Neural crest cell (in vitro differentiated cells): Measurements from ENCODE around the gene DDAH1. TPM values are rescaled to one million over a fixed set of nuclear protein-coding genes. Genes with fewer than 3 reads are reported as not detected.

ENCODE experiments used
- DNase-seq: peaks from one replicate; pipeline ENCODE4 v3.0.0; 2021; ENCODE audit warnings: low read depth, mixed read lengths, low spot score
- H3K27ac Mint-ChIP-seq: one replicate; pipeline ENCODE4 v1.8.0; 2021; ENCODE audit warnings: mild to moderate bottlenecking, mixed read lengths; ENCODE audit not compliant: unreplicated experiment
- H3K27me3 Mint-ChIP-seq: 2 replicates; pipeline ENCODE4 v1.8.0; 2021; ENCODE audit warnings: low read depth, mild to moderate bottlenecking, mixed read lengths
- H3K36me3 Mint-ChIP-seq: 2 replicates; pipeline ENCODE4 v1.8.0; 2021; ENCODE audit warnings: low read depth, mild to moderate bottlenecking, mixed read lengths
- H3K4me1 Mint-ChIP-seq: 2 replicates; pipeline ENCODE4 v1.8.0; 2021; ENCODE audit warnings: mixed read lengths
- H3K4me3 Mint-ChIP-seq: one replicate; pipeline ENCODE4 v1.8.0; 2021; ENCODE audit warnings: mild to moderate bottlenecking, mixed read lengths
- H3K9me3 Mint-ChIP-seq: 2 replicates; pipeline ENCODE4 v1.8.0; 2021; ENCODE audit warnings: mixed read lengths
- CTCF ChIP-seq: fragments of 200-600 bp; sonication (generic); conservative IDR thresholded peaks from 2 replicates; pipeline ENCODE4 v1.5.0; 2021; ENCODE audit warnings: antibody characterized with exemption, mild to moderate bottlenecking
- total RNA-seq: library from RNA; stranded (reverse); gene quantifications from 2 replicates; pipeline ENCODE4 v1.2.1, GENCODE V29; 2021

Gene DDAH1
- total RNA-seq, 1 donor from 2014 or later, result 22.3 TPM

DNA sequence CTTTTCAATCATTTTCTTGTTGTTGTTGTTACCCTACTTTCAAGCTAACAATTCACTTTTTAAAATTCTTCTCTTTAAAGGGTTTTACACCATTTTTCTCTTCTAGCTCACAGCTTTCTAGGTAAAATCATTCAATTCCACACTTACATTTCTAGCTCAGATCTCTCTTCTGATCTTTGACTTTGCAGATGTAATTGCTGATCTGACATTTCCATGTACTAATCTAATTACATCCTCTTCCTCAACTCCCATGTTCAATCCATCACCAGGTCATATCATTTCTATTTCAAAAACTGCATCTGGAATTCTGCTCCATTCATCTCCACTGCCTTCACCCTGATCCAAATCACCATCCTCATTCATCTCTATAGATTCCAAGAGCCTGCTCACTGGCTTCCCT lies 191.6 kb downstream of the DDAH1 start:
- Mint-ChIP-seq H3K9me3 (no peaks in the 10 kb centered on the region), H3K4me1 (peaks cover 24% of the 10 kb centered on the region), H3K27me3 (no peaks in the 10 kb centered on the region), H3K36me3 (no peaks in the 10 kb centered on the region), H3K4me3 (no peak overlapping the region), H3K27ac (no peak overlapping the region)
- TF ChIP-seq CTCF, result no peak
- DNase-seq, result no peak

DNA sequence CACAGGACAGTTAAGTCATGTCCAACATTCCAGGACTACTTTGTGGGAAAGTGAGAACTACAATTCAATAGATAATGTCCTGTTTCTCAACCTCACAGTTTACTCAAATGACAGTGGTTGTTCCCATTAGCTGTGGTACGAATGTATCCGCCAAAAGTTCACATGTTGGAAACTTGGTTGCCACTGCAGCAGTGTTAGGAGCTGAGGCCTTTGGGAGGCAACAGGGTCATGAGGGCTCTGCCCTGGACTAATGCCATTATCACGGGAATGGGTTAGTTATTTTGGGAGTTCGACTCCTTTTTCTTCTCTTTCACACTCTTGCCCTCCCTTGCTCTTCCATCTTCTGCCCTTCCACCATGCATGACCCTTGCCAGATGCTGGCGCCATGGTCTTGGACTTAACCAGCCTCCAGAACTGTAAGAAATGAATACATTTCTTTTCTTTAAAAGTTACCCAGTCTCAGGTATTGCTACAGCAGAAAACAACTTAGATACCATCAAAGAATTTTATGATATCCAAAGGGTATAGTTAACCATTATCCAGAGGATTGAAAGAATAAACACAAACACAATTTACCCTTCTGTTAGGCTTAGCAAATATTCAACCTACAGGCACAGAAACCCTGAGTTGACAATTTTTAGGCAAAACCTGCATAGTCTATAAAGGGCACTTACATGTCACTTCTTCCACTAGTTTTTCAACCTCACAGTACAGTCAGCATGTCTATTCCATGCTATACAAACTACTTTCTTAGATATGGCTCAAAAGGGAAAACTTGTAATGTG lies 196.0 kb downstream of the DDAH1 start:
- no peak for TF ChIP-seq CTCF
- Mint-ChIP-seq H3K36me3 (peaks cover 5% of the 10 kb centered on the region), H3K9me3 (no peaks in the 10 kb centered on the region), H3K4me3 (no peak overlapping the region), H3K27ac (no peak overlapping the region), H3K4me1 (peaks cover 2% of the 10 kb centered on the region), H3K27me3 (no peaks in the 10 kb centered on the region)
- no peak for DNase-seq

Other genes starting within 250 kb of the DDAH1 start
- 30.9 and 37.3 TPM in 2 replicates for gene C1orf52, start 205.5 kb downstream of the DDAH1 start, total RNA-seq
- gene BCL10, start 188.5 kb downstream of the DDAH1 start, total RNA-seq, result 18.5 and 22.8 TPM in 2 replicates
- 12.3 and 13.5 TPM in 2 replicates for gene CCN1, start 115.6 kb upstream of the DDAH1 start, total RNA-seq
- 19.9 and 20.4 TPM in 2 replicates for gene ZNHIT6, start 243.3 kb upstream of the DDAH1 start, total RNA-seq